22Rv1 (cell line): ENCODE data around the gene CTNNA3.

Source experiments
- H3K27ac ChIP-seq: fragments of 450-650 bp; 2 replicates; pipeline ENCODE4 v1.5.1; 2017
- CTCF ChIP-seq: fragments of 450-650 bp; IDR thresholded peaks from 2 replicates; pipeline ENCODE4 v1.5.1; 2017; ENCODE audit warnings: mild to moderate bottlenecking
- ZFX ChIP-seq: fragments of 450-650 bp; IDR thresholded peaks from 2 replicates; pipeline ENCODE4 v1.6.1; 2017; ENCODE audit warnings: antibody characterized with exemption, borderline replicate concordance

The CTNNA3 gene

GRCh38 chr10:67151471-67151870, 544.5 kb downstream of the CTNNA3 start:
- TF ChIP-seq CTCF: no peak
- no peak for TF ChIP-seq ZFX
- no peak overlapping the region for H3K27ac ChIP-seq

- TF ChIP-seq CTCF (no peak), ZFX (no peak)
- no peak overlapping the region for H3K27ac ChIP-seq
Measured at GRCh38 chr10:67144530-67144929, 551.5 kb downstream of the CTNNA3 start.

DNA sequence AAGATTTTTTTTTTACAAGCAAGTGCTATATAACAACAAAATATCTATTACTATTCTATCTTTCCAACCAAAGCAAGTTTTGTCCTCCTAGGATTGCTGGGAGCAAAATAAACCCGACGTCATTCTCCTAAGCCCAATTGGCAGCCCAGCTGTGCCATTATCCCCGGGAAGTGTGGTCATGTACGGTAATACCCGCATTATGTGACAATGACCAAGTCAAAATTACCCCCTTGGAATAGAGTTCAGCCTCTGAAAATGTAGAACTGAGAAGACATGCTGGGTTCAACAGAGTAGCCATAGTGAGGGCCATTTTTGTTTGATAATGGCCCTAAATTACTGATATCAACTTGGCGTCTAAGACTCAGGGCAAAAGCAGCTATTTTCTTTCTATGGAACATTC, 554.7 kb downstream of the CTNNA3 start:
- TF ChIP-seq CTCF: no peak
- no peak for TF ChIP-seq ZFX
- H3K27ac ChIP-seq: no peak overlapping the region

DNA sequence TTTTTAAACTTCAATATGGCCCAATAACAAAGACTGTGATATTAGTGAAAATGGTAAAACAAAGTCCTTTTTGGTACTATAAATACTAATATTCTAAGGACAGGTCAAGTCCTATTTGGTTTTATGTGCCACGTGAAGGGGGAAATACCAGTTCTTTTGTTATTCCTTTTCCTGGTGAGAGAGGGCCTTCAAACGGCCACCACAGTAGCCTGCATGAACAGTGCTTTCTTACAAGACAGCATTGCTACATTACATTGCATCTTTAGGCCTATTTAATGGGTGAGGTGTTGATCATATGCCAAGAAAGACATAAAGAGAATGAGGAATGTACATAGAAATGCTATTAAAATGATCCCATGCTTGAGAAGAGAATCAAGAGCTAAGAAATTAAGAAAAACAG, 555.4 kb downstream of the CTNNA3 start:
- no peak overlapping the region for H3K27ac ChIP-seq
- no peak for TF ChIP-seq ZFX
- no peak for TF ChIP-seq CTCF

- H3K27ac ChIP-seq: no peak overlapping the region
- TF ChIP-seq CTCF (no peak), ZFX (no peak)
Measured at GRCh38 chr10:67127441-67127840, 568.6 kb downstream of the CTNNA3 start.

GRCh38 chr10:67119651-67120050, 576.3 kb downstream of the CTNNA3 start:
- H3K27ac ChIP-seq: no peak overlapping the region
- TF ChIP-seq ZFX (no peak), CTCF (no peak)

DNA sequence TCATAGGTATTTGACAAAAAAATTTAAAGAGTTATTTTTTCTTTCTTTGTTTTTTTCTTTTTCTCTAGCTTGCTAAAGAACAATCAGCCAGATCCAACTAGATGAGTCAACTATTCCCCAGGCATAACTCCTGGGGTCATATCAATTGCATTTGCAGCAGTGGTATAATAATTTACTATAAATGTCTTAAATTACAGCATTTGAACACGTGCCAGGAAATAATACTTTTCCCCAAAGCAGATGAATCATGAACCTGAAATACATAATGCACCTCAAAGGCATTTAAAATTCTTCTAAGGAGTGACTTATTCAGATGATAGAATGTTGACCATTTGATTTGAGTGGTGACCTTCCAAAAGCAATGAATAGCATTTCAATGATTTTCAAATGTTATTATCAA, 580.0 kb downstream of the CTNNA3 start:
- TF ChIP-seq ZFX: no peak
- no peak for TF ChIP-seq CTCF
- no peak overlapping the region for H3K27ac ChIP-seq
